Measurements from ENCODE around the gene SMC3. TPM values are rescaled to one million over a fixed set of nuclear protein-coding genes. Genes with fewer than 3 reads are reported as not detected.

The SMC3 gene
- total RNA-seq, 2 experiments from 2014 or later = 46.8 to 48.0 TPM

GRCh38 chr10:110629680-110630191, 62.2 kb downstream of the SMC3 start:
- no peak for TF ChIP-seq CTCF (IDR thresholded peaks at IDR 0.05)
- Mint-ChIP-seq H3K4me3 (no peak overlapping the region), H3K9me3 (no peaks in the 10 kb centered on the region), H3K27me3 (peaks cover 6% of the 10 kb centered on the region), H3K36me3 (ENCODE audit: low read depth) (no peaks in the 10 kb centered on the region), H3K4me1 (ENCODE audit: low read depth) (no peaks in the 10 kb centered on the region), H3K27ac (no peak overlapping the region)
- ATAC-seq (ENCODE audit: poor library complexity) = no peak
- POLR2A ChIA-PET = no interaction called here
- Histone ChIP-seq H3K9me3 (ENCODE audit: control insufficient read depth in 1 of 2, insufficient read depth in 1 of 2, low read length in 2 of 2) (no peaks in the 10 kb centered on the region), H3K4me3 (ENCODE audit: low read length) (no peak overlapping the region), H3K27me3 (ENCODE audit: control insufficient read depth in 1 of 2, insufficient read depth in 2 of 2, low read length in 2 of 2) (no peaks in the 10 kb centered on the region), H3K27ac (ENCODE audit: low read depth in 1 of 2, low read length in 2 of 2) (no peak overlapping the region), H3K4me1 (ENCODE audit: insufficient read depth, low read length) (no peaks in the 10 kb centered on the region), H3K36me3 (ENCODE audit: insufficient read depth, low read length) (no peaks in the 10 kb centered on the region)
- no peak for DNase-seq
- intact Hi-C loops (cut with DNase I, micrococcal nuclease) = no loop called here
- CTCF ChIA-PET = interaction anchor here (1.2 kb wide), 1 partner anchor 42 kb away, joined by 4 read pairs; no protein-coding TSS in a partner anchor

DNA sequence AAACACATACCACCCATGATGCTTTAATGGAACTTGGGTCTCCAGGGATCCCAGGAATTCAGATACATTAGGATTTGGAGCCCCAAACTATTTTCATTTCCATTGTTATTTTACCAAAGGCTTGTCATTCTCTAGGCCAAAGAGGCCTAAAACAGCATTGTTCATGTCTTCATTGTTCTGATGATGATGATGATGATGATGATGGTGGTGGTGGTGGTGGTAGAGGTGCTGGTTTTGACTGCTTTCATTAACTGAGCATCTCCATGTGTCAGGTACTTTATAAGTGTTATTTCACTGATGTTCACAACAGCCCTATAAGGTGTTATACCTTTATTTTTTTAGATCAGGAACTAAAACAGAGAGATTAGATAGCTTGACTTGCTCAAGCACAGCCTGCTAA, 64.4 kb downstream of the SMC3 start:
- CTCF ChIA-PET = interaction anchor here (1.7 kb wide), 1 partner anchor 10 kb away, joined by 3 read pairs; no protein-coding TSS in a partner anchor
- H3K4me3 Mint-ChIP-seq = no peak overlapping the region
- no peak for DNase-seq

DNA sequence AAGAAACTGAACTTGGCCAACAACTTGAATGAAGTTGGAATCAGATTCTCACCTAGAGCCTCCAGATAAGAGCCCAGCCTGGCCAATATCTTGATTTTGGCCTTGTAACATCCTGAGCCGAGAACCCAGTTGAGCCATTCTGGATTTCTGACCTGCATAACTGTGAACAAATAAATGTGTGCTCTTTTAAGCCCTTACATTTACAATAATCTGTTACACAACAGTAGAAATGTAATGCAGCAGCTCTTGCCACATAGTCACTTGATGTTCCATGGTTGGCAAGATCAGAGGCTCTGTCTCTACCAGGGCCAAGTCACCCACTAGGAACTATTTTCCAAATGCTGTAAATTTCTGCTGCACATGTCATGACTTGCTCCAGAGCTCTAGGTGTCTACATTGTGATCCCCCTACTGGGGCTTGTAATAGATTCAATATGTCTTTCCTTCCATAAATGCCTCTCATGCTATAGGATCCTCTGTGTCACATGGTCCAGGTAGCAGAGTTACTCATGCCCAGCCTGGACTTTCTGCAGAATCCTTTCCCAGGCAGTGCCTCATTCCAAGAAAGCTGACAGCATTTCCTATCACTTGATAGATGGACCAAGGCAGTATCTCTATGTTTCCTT, 65.2 kb downstream of the SMC3 start:
- no peak overlapping the region for H3K4me3 ChIP-seq (ENCODE audit: low read length)
- H3K4me3 Mint-ChIP-seq = no peak overlapping the region
- H3K9me3 Mint-ChIP-seq = no peaks in the 10 kb centered on the region
- no peak overlapping the region for H3K27ac Mint-ChIP-seq
- TF ChIP-seq CTCF (IDR thresholded peaks at IDR 0.05) = no peak
- no peaks in the 10 kb centered on the region for H3K4me1 ChIP-seq (ENCODE audit: insufficient read depth, low read length)
- H3K9me3 ChIP-seq (ENCODE audit: control insufficient read depth in 1 of 2, insufficient read depth in 1 of 2, low read length in 2 of 2) = no peaks in the 10 kb centered on the region
- H3K36me3 Mint-ChIP-seq (ENCODE audit: low read depth) = no peaks in the 10 kb centered on the region
- no peaks in the 10 kb centered on the region for H3K4me1 Mint-ChIP-seq (ENCODE audit: low read depth)
- ATAC-seq (ENCODE audit: poor library complexity) (no peak), DNase-seq (no peak)
- H3K27ac ChIP-seq (ENCODE audit: low read depth in 1 of 2, low read length in 2 of 2) = no peak overlapping the region
- ChIA-PET POLR2A (no interaction called here), CTCF (interaction anchor here (1.0 to 1.7 kb wide), 2 partner anchors 9 to 40 kb away, joined by 3 to 4 read pairs; no protein-coding TSS in a partner anchor)
- H3K27me3 Mint-ChIP-seq = peaks cover 22% of the 10 kb centered on the region
- H3K36me3 ChIP-seq (ENCODE audit: insufficient read depth, low read length) = no peaks in the 10 kb centered on the region
- H3K27me3 ChIP-seq (ENCODE audit: control insufficient read depth in 1 of 2, insufficient read depth in 2 of 2, low read length in 2 of 2) = peaks cover 0 to 3% of the 10 kb centered on the region in 2 experiments
- intact Hi-C loops (cut with DNase I, micrococcal nuclease) = no loop called here

More for the DNA sequence above, 64.4 kb downstream of the SMC3 start:
- H3K27ac ChIP-seq (ENCODE audit: low read depth in 1 of 2, low read length in 2 of 2) = no peak overlapping the region
- no peaks in the 10 kb centered on the region for H3K36me3 ChIP-seq (ENCODE audit: insufficient read depth, low read length)
- Mint-ChIP-seq H3K4me1 (ENCODE audit: low read depth) (no peaks in the 10 kb centered on the region), H3K27ac (no peak overlapping the region), H3K9me3 (no peaks in the 10 kb centered on the region), H3K27me3 (peaks cover 14% of the 10 kb centered on the region), H3K36me3 (ENCODE audit: low read depth) (no peaks in the 10 kb centered on the region)
- H3K27me3 ChIP-seq (ENCODE audit: control insufficient read depth in 1 of 2, insufficient read depth in 2 of 2, low read length in 2 of 2) = peaks cover 0 to 3% of the 10 kb centered on the region in 2 experiments
- TF ChIP-seq CTCF (IDR thresholded peaks at IDR 0.05) = no peak
- H3K4me1 ChIP-seq (ENCODE audit: insufficient read depth, low read length) = no peaks in the 10 kb centered on the region
- POLR2A ChIA-PET = no interaction called here
- intact Hi-C loops (cut with DNase I, micrococcal nuclease) = no loop called here
- H3K9me3 ChIP-seq (ENCODE audit: control insufficient read depth in 1 of 2, insufficient read depth in 1 of 2, low read length in 2 of 2) = no peaks in the 10 kb centered on the region
- ATAC-seq (ENCODE audit: poor library complexity) = no peak
- H3K4me3 ChIP-seq (ENCODE audit: low read length) = no peak overlapping the region
